ENCODE results near the gene SYTL5.

DNA sequence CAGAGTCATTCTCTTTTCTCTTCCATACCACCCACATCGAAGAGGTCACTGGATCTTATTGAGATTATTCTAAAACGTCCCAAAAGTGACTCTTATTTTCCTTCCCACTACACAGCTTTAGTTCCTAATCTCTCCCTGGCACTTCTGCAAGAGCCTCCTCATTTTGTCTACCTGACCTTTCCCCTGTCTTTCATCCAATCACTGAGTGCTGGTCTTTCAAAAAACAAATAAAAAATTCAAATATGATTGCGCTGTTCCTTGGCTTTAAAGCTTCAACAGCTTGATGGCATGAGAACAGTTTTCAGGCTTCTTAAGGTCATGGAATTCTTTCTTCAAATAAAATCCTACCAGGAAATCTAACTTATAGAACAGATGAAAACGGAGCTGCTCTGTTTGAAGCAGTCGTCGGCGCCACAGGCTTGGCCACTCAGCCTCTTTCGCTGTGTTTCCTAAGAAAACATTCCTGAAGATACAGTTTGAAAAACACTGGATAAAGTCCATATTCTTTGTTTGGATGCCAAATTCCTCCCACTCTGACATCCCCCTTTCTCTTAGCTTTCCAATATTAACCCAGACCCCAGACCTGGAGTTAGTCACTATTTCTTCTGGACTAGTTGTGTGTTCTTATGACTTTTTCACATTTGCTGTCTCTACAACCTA is 12.5 kb downstream of the SYTL5 start:
- TF ChIP-seq CTCF (IDR thresholded peaks at IDR 0.05) (no peak), EZH2 (IDR thresholded peaks at IDR 0.05) (no peak), EZH2phosphoT487 (IDR thresholded peaks at IDR 0.05) (no peak)

Measured in neural progenitor cell (in vitro differentiated cells).